ENCODE data around the gene CTSH. TPM values are rescaled to one million over a fixed set of nuclear protein-coding genes. Genes with fewer than 3 reads are reported as not detected.
"Not testable (repeated sequence)": the region's sequence is repeated elsewhere in the genome, so short reads cannot be mapped to it uniquely, and the experiment has no call there.

The CTSH gene
- total RNA-seq, 3 donors from 2014 or later, result 29.6 to 57.4 (median 53.8) TPM

DNA sequence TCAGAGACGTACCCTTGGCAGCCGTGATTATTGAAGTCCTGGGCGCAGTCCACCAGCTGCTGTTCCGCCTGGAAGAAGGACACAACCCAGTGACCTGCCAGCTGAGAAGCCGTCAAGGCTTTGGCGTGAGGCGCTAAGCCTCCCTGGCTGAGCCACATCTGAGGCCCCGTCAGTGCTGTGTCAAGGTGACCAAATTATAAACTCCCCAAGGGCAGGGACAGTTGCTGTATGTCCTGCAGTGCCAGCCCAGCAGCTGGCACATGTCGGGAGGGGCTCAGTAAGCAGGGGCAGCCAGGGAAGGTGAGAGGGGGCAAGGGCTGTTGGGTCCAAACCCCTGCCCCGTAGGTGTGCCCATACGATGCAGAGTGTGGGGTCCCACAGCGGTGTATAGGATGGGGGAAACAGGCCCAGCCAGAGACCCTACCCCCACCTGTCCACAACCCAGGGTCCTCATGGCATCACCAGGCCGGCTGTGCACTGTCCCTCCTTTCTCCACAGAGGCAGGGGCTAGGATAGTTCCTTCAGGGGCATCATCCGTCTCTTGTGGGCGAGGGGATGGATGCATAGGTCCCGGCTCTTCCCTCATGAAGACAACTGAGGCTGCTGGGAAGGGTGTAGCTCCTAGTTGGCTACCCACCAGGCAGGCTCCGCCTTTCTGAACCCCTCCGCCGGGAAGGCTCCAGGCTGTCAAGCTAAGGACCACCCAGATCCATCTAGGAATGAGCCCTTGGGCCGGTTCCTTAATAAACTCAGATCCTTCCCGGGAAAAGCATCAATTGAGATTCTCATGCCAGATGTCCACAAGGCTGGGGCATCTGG, 13.2 kb downstream of the CTSH start:
- Histone ChIP-seq H3K4me1 (ENCODE audit: low read depth) (no peaks in the 10 kb centered on the region), H3K9me3 (no peaks in the 10 kb centered on the region), H3K4me3 (no peak overlapping the region), H3K36me3 (ENCODE audit: low read depth) (no peaks in the 10 kb centered on the region)
- TF ChIP-seq, protein P1, sequence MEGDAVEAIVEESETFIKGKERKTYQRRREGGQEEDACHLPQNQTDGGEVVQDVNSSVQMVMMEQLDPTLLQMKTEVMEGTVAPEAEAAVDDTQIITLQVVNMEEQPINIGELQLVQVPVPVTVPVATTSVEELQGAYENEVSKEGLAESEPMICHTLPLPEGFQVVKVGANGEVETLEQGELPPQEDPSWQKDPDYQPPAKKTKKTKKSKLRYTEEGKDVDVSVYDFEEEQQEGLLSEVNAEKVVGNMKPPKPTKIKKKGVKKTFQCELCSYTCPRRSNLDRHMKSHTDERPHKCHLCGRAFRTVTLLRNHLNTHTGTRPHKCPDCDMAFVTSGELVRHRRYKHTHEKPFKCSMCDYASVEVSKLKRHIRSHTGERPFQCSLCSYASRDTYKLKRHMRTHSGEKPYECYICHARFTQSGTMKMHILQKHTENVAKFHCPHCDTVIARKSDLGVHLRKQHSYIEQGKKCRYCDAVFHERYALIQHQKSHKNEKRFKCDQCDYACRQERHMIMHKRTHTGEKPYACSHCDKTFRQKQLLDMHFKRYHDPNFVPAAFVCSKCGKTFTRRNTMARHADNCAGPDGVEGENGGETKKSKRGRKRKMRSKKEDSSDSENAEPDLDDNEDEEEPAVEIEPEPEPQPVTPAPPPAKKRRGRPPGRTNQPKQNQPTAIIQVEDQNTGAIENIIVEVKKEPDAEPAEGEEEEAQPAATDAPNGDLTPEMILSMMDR (IDR thresholded peaks at IDR 0.05), result no peak
- no peak for ATAC-seq
- DNase-seq, result no peak
- intact Hi-C loops (cut with DNase I, micrococcal nuclease), result no loop called here

- TF ChIP-seq, protein P1 (IDR thresholded peaks at IDR 0.05), result no peak
- Histone ChIP-seq H3K36me3 (ENCODE audit: low read depth) (no peaks in the 10 kb centered on the region), H3K9me3 (no peaks in the 10 kb centered on the region), H3K4me1 (ENCODE audit: low read depth) (no peaks in the 10 kb centered on the region), H3K4me3 (no peak overlapping the region)
- intact Hi-C loops (cut with DNase I, micrococcal nuclease), result no loop called here
- DNase-seq, result no peak
- ATAC-seq, result peak; percentile 46
Measured at GRCh38 chr15:78930577-78931388, 14.1 kb downstream of the CTSH start.

DNA sequence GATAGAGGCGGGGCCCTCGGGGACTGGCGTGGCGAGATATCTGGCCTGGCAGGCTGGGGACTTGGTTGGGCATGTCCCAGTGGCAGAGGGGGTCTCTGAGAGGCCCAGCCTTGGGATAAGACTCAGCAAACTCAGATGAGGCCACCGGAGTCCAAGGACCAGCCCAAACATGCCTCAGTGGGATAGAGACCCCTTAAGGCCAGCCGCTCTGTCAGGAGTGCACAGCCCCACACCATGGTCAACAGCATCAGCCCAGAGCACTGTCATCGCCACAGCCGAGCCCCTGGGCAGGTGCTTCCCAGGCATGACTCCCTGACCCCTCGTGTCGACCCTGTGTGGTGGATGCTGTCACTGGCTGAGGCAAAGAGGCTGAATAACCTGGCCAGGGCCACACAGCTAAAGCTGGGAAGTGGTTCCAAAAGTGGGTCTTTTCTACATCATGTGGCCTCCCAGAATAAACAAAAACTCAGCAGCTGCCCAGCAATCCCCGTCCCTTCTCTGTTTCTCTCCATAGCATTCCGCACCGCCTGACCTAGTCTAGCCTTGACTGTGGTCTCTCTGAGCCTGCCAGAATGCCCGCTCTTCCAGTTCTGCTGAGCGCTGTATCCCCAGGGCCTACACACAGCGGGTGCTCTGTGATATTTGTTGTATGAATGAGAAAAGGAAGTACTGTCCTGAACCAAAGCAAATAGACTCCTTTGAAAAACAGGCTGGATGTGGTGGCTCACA, 15.1 kb downstream of the CTSH start:
- H3K9me3 ChIP-seq, result no peaks in the 10 kb centered on the region
- TF ChIP-seq, protein P1 (IDR thresholded peaks at IDR 0.05), result no peak
- intact Hi-C loops (cut with DNase I, micrococcal nuclease), result no loop called here
- DNase-seq (no peak), ATAC-seq (no peak)
- no peaks in the 10 kb centered on the region for H3K4me1 ChIP-seq (ENCODE audit: low read depth)
- no peak overlapping the region for H3K4me3 ChIP-seq
- no peaks in the 10 kb centered on the region for H3K36me3 ChIP-seq (ENCODE audit: low read depth)

DNA sequence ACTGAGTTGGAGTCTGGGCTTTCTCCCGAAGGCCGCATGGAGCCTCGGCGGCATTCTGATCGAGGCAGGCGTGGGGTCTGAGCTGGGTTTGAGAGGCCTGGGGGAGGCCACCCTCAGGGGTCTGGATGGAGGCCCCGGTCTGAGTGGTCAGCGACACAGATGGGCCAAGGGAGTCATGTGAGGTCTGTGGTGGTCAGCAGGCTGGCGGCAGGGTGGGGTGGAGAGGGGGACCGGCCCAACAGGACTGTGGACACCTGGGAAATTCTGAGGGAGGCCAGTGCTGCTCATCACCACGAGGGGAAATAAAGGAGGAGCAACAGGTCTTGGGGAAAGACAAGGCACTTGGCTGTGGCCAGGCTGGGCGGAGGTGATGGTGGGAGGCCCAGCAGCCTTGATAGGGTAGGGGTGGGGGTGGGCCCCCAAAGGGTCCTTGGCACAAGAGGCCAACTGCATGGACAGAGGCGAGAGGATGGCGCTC, 16.2 kb downstream of the CTSH start:
- H3K36me3 ChIP-seq (ENCODE audit: low read depth), result no peaks in the 10 kb centered on the region
- intact Hi-C loops (cut with DNase I, micrococcal nuclease), result no loop called here
- DNase-seq, result no peak
- H3K4me3 ChIP-seq, result no peak overlapping the region
- TF ChIP-seq, protein P1 (IDR thresholded peaks at IDR 0.05), result no peak
- H3K9me3 ChIP-seq, result no peaks in the 10 kb centered on the region
- no peak for ATAC-seq
- H3K4me1 ChIP-seq (ENCODE audit: low read depth), result no peaks in the 10 kb centered on the region

- H3K9me3 ChIP-seq; H3K36me3 ChIP-seq (ENCODE audit: low read depth); H3K4me1 ChIP-seq (ENCODE audit: low read depth); DNase-seq; H3K4me3 ChIP-seq; ATAC-seq; intact Hi-C loops (cut with DNase I, micrococcal nuclease): not testable (repeated sequence)
Measured at GRCh38 chr15:78928176-78928575, 16.7 kb downstream of the CTSH start.

Data from mucosa of descending colon (tissue), 3 donors.